H1 (cell line): ENCODE data around the gene ASTN2. TPM values are rescaled to one million over a fixed set of nuclear protein-coding genes. Genes with fewer than 3 reads are reported as not detected.

ENCODE experiments used
- CTCF ChIA-PET: fragments of 300-600 bp; sonication (Branson Sonifier 250); formaldehyde crosslinking; loops from one replicate; lab custom pipeline; 2021; ENCODE audit not compliant: partially characterized antibody; lab: Charles Lee
- POLR2A ChIA-PET: fragments of 300-600 bp; sonication (Branson Sonifier 250); formaldehyde crosslinking; loops from one replicate; lab custom pipeline; 2021; ENCODE audit warnings: inconsistent platforms; ENCODE audit not compliant: partially characterized antibody; lab: Charles Lee
- DNase-seq, 2 experiments: peaks; one replicate each; pipeline versions ENCODE4 v3.0.0 to v3.0.0-alpha.2; 2010 to 2022; ENCODE audit warnings: low spot score in 2 of 2, low read depth in 1 of 2, mixed read lengths in 1 of 2
- FAIRE-seq: peaks from 2 replicates; lab custom pipeline; 2011; peaks lifted over from hg19 to GRCh38; lab: Jason Lieb, UNC
- H2AFZ ChIP-seq: 2 replicates; pipeline ENCODE4 v1.8.1; 2012; ENCODE audit warnings: low read length, inconsistent platforms
- H2AK5ac ChIP-seq: 2 replicates; pipeline ENCODE4 v1.6.1; 2013; ENCODE audit warnings: low read depth, low read length
- H2BK120ac ChIP-seq: replicated peaks from 2 replicates; pipeline ENCODE3; 2013; ENCODE audit warnings: low read depth, low read length, inconsistent platforms
- H2BK12ac ChIP-seq: 2 replicates; pipeline ENCODE4 v1.6.1; 2013; ENCODE audit warnings: low read depth, low read length
- H2BK15ac ChIP-seq: 2 replicates; pipeline ENCODE4 v1.6.1; 2013; ENCODE audit warnings: low read length
- H2BK20ac ChIP-seq: 2 replicates; pipeline ENCODE4 v1.6.1; 2013; ENCODE audit warnings: low read length
- H2BK5ac ChIP-seq: 2 replicates; pipeline ENCODE4 v1.6.1; 2013; ENCODE audit warnings: low read depth, low read length
- H3K14ac ChIP-seq: 2 replicates; pipeline ENCODE4 v1.6.1; 2013; ENCODE audit warnings: inconsistent platforms; ENCODE audit not compliant: insufficient read length
- H3K18ac ChIP-seq: 2 replicates; pipeline ENCODE4 v1.6.1; 2013; ENCODE audit warnings: low read length; ENCODE audit errors: extremely low read depth
- H3K23ac ChIP-seq: 2 replicates; pipeline ENCODE4 v1.6.1; 2013; ENCODE audit warnings: inconsistent platforms; ENCODE audit not compliant: insufficient read length
- H3K23me2 ChIP-seq: 2 replicates; pipeline ENCODE4 v1.6.1; 2013; ENCODE audit warnings: low read depth, low read length
- H3K27ac ChIP-seq: 2 replicates; pipeline ENCODE4 v1.6.1; 2011; ENCODE audit warnings: low read depth, low read length, inconsistent platforms
- H3K27me3 ChIP-seq, 4 experiments: replicated peaks in 1 of 4; 1 replicate in 1 of 4; 2 replicates in 3 of 4; pipeline versions ENCODE4 v1.6.1 to v1.8.1; 2011 to 2013; ENCODE audit warnings: low read length in 3 of 4, mild to moderate bottlenecking in 3 of 4, inconsistent platforms in 2 of 4, mixed read lengths in 2 of 4, moderate library complexity in 1 of 4; ENCODE audit not compliant: control insufficient read depth in 3 of 4, insufficient read depth in 3 of 4; ENCODE audit errors: extremely low read depth in 1 of 4
- H3K36me3 ChIP-seq, 4 experiments: 2 replicates each; pipeline versions ENCODE4 v1.6.1 to v1.8.1; 2011 to 2013; ENCODE audit warnings: mild to moderate bottlenecking in 4 of 4, low read length in 3 of 4, moderate library complexity in 2 of 4, control low read depth in 1 of 4, inconsistent platforms in 1 of 4; ENCODE audit not compliant: insufficient read depth in 4 of 4, control insufficient read depth in 2 of 4
- H3K4ac ChIP-seq: replicated peaks from 2 replicates; pipeline ENCODE3; 2013; ENCODE audit warnings: low read length, low read depth, mixed read lengths, inconsistent platforms; ENCODE audit not compliant: insufficient read length
- H3K4me1 ChIP-seq, 4 experiments: replicated peaks in 1 of 4; 1 replicate in 1 of 4; 2 replicates in 3 of 4; pipeline versions ENCODE4 v1.6.1 to v1.8.1; 2011 to 2013; ENCODE audit warnings: low read length in 3 of 4, inconsistent platforms in 2 of 4, mixed read lengths in 1 of 4; ENCODE audit not compliant: insufficient read depth in 4 of 4, control insufficient read depth in 3 of 4
- H3K4me2 ChIP-seq, 2 experiments: 2 replicates each; pipeline versions ENCODE4 v1.6.1 to v1.8.1; 2011 to 2013; ENCODE audit warnings: low read depth in 2 of 2, low read length in 2 of 2, control low read depth in 1 of 2, inconsistent platforms in 1 of 2, mild to moderate bottlenecking in 1 of 2; ENCODE audit not compliant: insufficient read depth in 1 of 2
- H3K4me3 ChIP-seq, 4 experiments: fragments of 200-600, 300-600 bp in 1 of 4; sonication (generic), shearing (Covaris generic), sonication (Bioruptor Twin) in 1 of 4; 2 replicates each; pipeline versions ENCODE4 v1.5.1 to v1.8.1; 2011 to 2016; ENCODE audit warnings: low read length in 4 of 4, low read depth in 3 of 4, control low read depth in 2 of 4, inconsistent platforms in 2 of 4, mild to moderate bottlenecking in 2 of 4, mixed read lengths in 1 of 4, moderate library complexity in 1 of 4; ENCODE audit not compliant: insufficient read depth in 2 of 4; ENCODE audit errors: extremely low read depth in 1 of 4
- H3K56ac ChIP-seq: replicated peaks from 2 replicates; pipeline ENCODE3; 2013; ENCODE audit warnings: low read depth, mild to moderate bottlenecking, mixed read lengths, low read length, inconsistent platforms; ENCODE audit not compliant: insufficient read length
- H3K79me1 ChIP-seq: 2 replicates; pipeline ENCODE4 v1.6.1; 2013; ENCODE audit warnings: low read depth, low read length, control low read depth
- H3K79me2 ChIP-seq, 2 experiments: 2 replicates each; pipeline versions ENCODE4 v1.6.1 to v1.8.1; 2012 to 2013; ENCODE audit warnings: low read length in 2 of 2, mild to moderate bottlenecking in 2 of 2, inconsistent platforms in 1 of 2; ENCODE audit not compliant: insufficient read depth in 2 of 2, control insufficient read depth in 1 of 2
- H3K9ac ChIP-seq, 4 experiments: replicated peaks in 1 of 4; 1 replicate in 1 of 4; 2 replicates in 3 of 4; pipeline versions ENCODE4 v1.6.1 to v1.8.1; 2011 to 2013; ENCODE audit warnings: low read depth in 3 of 4, low read length in 3 of 4, control low read depth in 2 of 4, mild to moderate bottlenecking in 2 of 4, moderate library complexity in 2 of 4, inconsistent platforms in 1 of 4; ENCODE audit errors: extremely low read depth in 1 of 4
- H3K9me3 ChIP-seq, 2 experiments: 2 replicates each; pipeline versions ENCODE4 v1.6.1 to v1.8.1; 2012 to 2013; ENCODE audit warnings: mild to moderate bottlenecking in 2 of 2, moderate library complexity in 2 of 2, control low read depth in 1 of 2, inconsistent platforms in 1 of 2, low read depth in 1 of 2, low read length in 1 of 2, mixed read lengths in 1 of 2; ENCODE audit not compliant: insufficient read depth in 2 of 2
- H4K20me1 ChIP-seq, 2 experiments: replicated peaks in 1 of 2; 2 replicates each; pipeline versions ENCODE3 to v1.8.1; 2011 to 2013; ENCODE audit warnings: inconsistent platforms in 2 of 2, low read length in 2 of 2, mild to moderate bottlenecking in 1 of 2; ENCODE audit not compliant: insufficient read depth in 2 of 2, control insufficient read depth in 1 of 2
- H4K5ac ChIP-seq: 2 replicates; pipeline ENCODE4 v1.6.1; 2013; ENCODE audit warnings: low read length, low read depth, mixed read lengths, inconsistent platforms; ENCODE audit not compliant: insufficient read length
- H4K8ac ChIP-seq: 2 replicates; pipeline ENCODE4 v1.8.0; 2013; ENCODE audit warnings: mild to moderate bottlenecking, moderate library complexity, low read length, inconsistent platforms; ENCODE audit not compliant: insufficient read depth; ENCODE audit errors: extremely low read depth
- H4K91ac ChIP-seq: replicated peaks from 2 replicates; pipeline ENCODE3; 2013; ENCODE audit warnings: low read length, mixed read lengths, inconsistent platforms; ENCODE audit not compliant: insufficient read length
- BCL11A ChIP-seq, 2 experiments: IDR thresholded peaks; one replicate each; pipeline ENCODE4 v1.6.1; 2011; ENCODE audit warnings: low read depth in 2 of 2, low read length in 2 of 2, mild to moderate bottlenecking in 2 of 2
- WGBS, 2 experiments: shearing (Covaris generic) in 1 of 2; methylation state at CpG; one replicate each; pipeline versions ENCODE4 v1.1.6 to v1.1.7; 2013 to 2015; ENCODE audit warnings: low lambda C conversion rate in 2 of 2, mixed read lengths in 2 of 2, inconsistent platforms in 1 of 2, low coverage in 1 of 2, missing lambda C conversion rate in 1 of 2; ENCODE audit not compliant: insufficient replicate concordance in 2 of 2, insufficient coverage in 1 of 2, insufficient read length in 1 of 2; ENCODE audit errors: extremely low coverage in 1 of 2, missing lambda C conversion rate in 1 of 2; 5-methylcytosine and 5-hydroxymethylcytosine counted together
- polyA plus RNA-seq, 7 experiments: library from polyadenylated mRNA; depleted of rRNA in 3 of 7; stranded (reverse) in 5 of 7; unstranded in 2 of 7; fragments of >200 nt in 5 of 7; fragments of 200-250 nt in 2 of 7; gene quantifications; 1 replicate in 5 of 7; 2 replicates in 1 of 7; 4 replicates in 1 of 7; pipeline versions ENCODE4 v1.2.1 to v1.2.3, GENCODE V29; 2011 to 2013; ENCODE audit warnings: missing spikeins in 2 of 7, mixed read lengths in 2 of 7
- total RNA-seq: library from RNA; stranded (reverse); fragmentation: NEBNext Ultra II Directional; extraction: Animal tissue kit (Norgen Biotek cat#: 25700); gene quantifications from 2 replicates; pipeline ENCODE4 v1.2.1, GENCODE V29; 2021
- TF ChIP-seq, protein P1 (sequence below): IDR thresholded peaks from 2 replicates; pipeline ENCODE4 v1.6.1; 2011; ENCODE audit warnings: low read depth, mild to moderate bottlenecking, low read length; ENCODE audit not compliant: insufficient read depth

Gene ASTN2
- total and polyA plus RNA-seq, 2 of the 8 experiments (the other 6 are each of a cell fraction or from before 2014, with no cell fraction given): 8.2 to 13.7 TPM

DNA sequence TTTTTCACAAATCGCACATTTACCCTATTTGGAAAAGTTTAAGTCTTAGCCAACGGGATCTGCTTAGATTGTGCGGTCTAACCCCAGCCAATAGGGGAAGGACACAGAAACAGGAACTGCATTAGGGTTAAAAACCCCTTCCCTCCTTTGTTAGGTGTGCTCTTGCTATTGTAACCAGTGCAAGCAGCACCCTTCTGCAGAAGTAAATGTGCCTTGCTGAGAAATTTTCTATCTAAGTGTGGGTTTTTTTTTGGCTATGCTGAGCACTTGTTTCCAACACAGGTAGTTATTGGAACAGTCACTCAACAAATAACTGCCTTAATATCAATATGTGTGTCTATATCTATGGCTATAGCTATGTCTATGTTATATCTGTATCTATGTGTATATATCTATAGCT is 537.8 kb downstream of the ASTN2 start:
- Histone ChIP-seq H3K23me2 (no peaks in the 10 kb centered on the region), H4K8ac (no peak overlapping the region), H2BK15ac (no peak overlapping the region), H3K79me1 (no peaks in the 10 kb centered on the region), H2BK5ac (no peak overlapping the region), H3K4ac (no peak overlapping the region), H3K27me3 (no peaks in the 10 kb centered on the region), H3K4me1 (no peaks in the 10 kb centered on the region), H3K27ac (no peak overlapping the region), H3K14ac (no peak overlapping the region), H3K9me3 (no peaks in the 10 kb centered on the region; a peak in 1 of 4 replicates), H4K20me1 (no peaks in the 10 kb centered on the region), H4K91ac (no peak overlapping the region), H3K4me2 (no peak overlapping the region), H3K79me2 (no peaks in the 10 kb centered on the region), H4K5ac (no peak overlapping the region), H2AK5ac (no peak overlapping the region), H3K18ac (no peak overlapping the region), H3K9ac (no peak overlapping the region), H2AFZ (no peak overlapping the region), H2BK120ac (no peak overlapping the region), H3K4me3 (no peak overlapping the region), H2BK20ac (no peak overlapping the region), H3K56ac (no peak overlapping the region), H3K36me3 (peaks cover 0 to 3% (median 0%) of the 10 kb centered on the region in 4 experiments; a peak in 2 of 8 replicates), H2BK12ac (no peak overlapping the region), H3K23ac (no peak overlapping the region)
- no peak for FAIRE-seq
- TF ChIP-seq, protein P1, sequence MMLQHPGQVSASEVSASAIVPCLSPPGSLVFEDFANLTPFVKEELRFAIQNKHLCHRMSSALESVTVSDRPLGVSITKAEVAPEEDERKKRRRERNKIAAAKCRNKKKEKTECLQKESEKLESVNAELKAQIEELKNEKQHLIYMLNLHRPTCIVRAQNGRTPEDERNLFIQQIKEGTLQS: no peak
- TF ChIP-seq BCL11A (IDR thresholded peaks at IDR 0.05; ENCODE audit: low read depth in 2 of 2, low read length in 2 of 2): no peak
- CTCF ChIA-PET: interaction anchor here (0.6 kb wide), 1 partner anchor 333 kb away, joined by 3 read pairs; no protein-coding TSS in a partner anchor
- WGBS, 2 experiments: 84% methylated on average over 3 of the region's 3 CpGs; no CpG with 5 or more reads in 1 of the 2 experiments
- POLR2A ChIA-PET: no interaction called here
- DNase-seq: no peak
